Thymus (tissue), 11 donors: ENCODE measurements around the gene DDX49. TPM values are rescaled to one million over a fixed set of nuclear protein-coding genes. Genes with fewer than 3 reads are reported as not detected.
"Not testable (repeated sequence)": the region's sequence is repeated elsewhere in the genome, so short reads cannot be mapped to it uniquely, and the experiment has no call there.

Experiments
- DNase-seq, 9 donors: peaks; one replicate each; pipeline ENCODE4 v3.0.0-alpha.2; 2013; ENCODE audit warnings: low spot score in 9 of 9, low read depth in 6 of 9, missing footprints in 1 of 9
- H3K27ac ChIP-seq, 2 donors: one replicate each; pipeline ENCODE4 v1.5.1; 2013; ENCODE audit warnings: control low read depth in 1 of 2, low read depth in 1 of 2, low read length in 1 of 2, mild to moderate bottlenecking in 1 of 2, moderate library complexity in 1 of 2
- H3K27me3 ChIP-seq, 2 donors: one replicate each; pipeline ENCODE4 v1.5.1; 2013; ENCODE audit warnings: low read length in 1 of 2; ENCODE audit not compliant: control insufficient read depth in 2 of 2, insufficient read depth in 1 of 2
- H3K36me3 ChIP-seq, 2 donors: one replicate each; pipeline ENCODE4 v1.5.1; 2013; ENCODE audit warnings: low read length in 1 of 2, mild to moderate bottlenecking in 1 of 2, moderate library complexity in 1 of 2; ENCODE audit not compliant: control insufficient read depth in 2 of 2, insufficient read depth in 2 of 2
- H3K4me1 ChIP-seq, 2 donors: one replicate each; pipeline ENCODE4 v1.5.1; 2013; ENCODE audit warnings: low read length in 2 of 2; ENCODE audit not compliant: control insufficient read depth in 2 of 2, insufficient read depth in 2 of 2
- H3K4me3 ChIP-seq, 2 donors: one replicate each; pipeline ENCODE4 v1.5.1; 2013; ENCODE audit warnings: low read length in 2 of 2, control low read depth in 1 of 2, mild to moderate bottlenecking in 1 of 2
- H3K9me3 ChIP-seq, 2 donors: one replicate each; pipeline ENCODE4 v1.5.1; 2013; ENCODE audit warnings: low read length in 1 of 2, mild to moderate bottlenecking in 1 of 2; ENCODE audit not compliant: control insufficient read depth in 2 of 2, insufficient read depth in 1 of 2
- WGBS: extraction: QIAGEN DNeasy Blood & Tissue Kit; methylation state at CpG from one replicate; pipeline ENCODE4 v1.1.7; 2013; 5-methylcytosine and 5-hydroxymethylcytosine counted together
- polyA plus RNA-seq: library from polyadenylated mRNA; stranded (reverse); fragments of 200-250 nt; gene quantifications from one replicate; pipeline ENCODE4 v1.2.3, GENCODE V29; 2013
- total RNA-seq: library from RNA; stranded (reverse); fragments of 120-200 nt; gene quantifications from one replicate; pipeline ENCODE4 v1.2.4, GENCODE V29; 2013
- donor health status: healthy.

Gene DDX49
- total and polyA plus RNA-seq, 2 donors, result 42.8 to 54.9 TPM

GRCh38 chr19:18915639-18916038 is 3.9 kb upstream of the DDX49 start:
- no peak overlapping the region for H3K27ac ChIP-seq
- H3K27me3 ChIP-seq, result no peaks in the 10 kb centered on the region
- WGBS, result 77% methylated on average over 5 of the region's 5 CpGs
- H3K9me3 ChIP-seq, result no peaks in the 10 kb centered on the region
- peaks cover 15 to 25% of the 10 kb centered on the region in 2 donors for H3K4me1 ChIP-seq
- DNase-seq, result peak in 4 of 9 donors; percentile 8 to 48 (median 26)
- H3K4me3 ChIP-seq, result no peak overlapping the region
- peaks cover 35 to 46% of the 10 kb centered on the region in 2 donors for H3K36me3 ChIP-seq

DNA sequence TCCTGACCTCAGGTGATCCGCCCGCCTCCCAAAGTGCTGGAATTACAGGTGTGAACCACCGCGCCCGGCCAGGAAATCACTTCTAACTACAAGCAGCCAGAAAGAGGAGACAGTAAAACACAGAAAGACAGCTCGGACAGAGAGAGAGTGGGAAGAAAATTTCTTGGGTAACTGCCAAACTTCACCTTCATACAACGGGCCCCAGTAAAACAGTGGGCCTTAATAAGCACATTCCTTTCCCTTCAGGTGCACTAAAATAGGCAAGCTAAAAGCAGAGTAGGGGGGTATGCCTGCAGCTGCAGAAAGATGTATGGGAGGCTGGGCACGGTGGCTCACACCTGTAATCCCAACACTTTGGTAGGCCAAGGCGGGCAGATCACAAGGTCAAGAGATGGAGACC is 1.9 kb upstream of the DDX49 start:
- H3K27ac ChIP-seq, H3K27me3 ChIP-seq, H3K4me3 ChIP-seq, DNase-seq, H3K9me3 ChIP-seq: not testable (repeated sequence)
- Histone ChIP-seq H3K36me3 (peaks cover 36 to 46% of the 10 kb centered on the region in 2 donors), H3K4me1 (peaks cover 15 to 26% of the 10 kb centered on the region in 2 donors)
- 96% methylated on average over 9 of the region's 9 CpGs for WGBS

- Histone ChIP-seq H3K36me3 (peaks cover 44 to 47% of the 10 kb centered on the region in 2 donors), H3K9me3 (no peaks in the 10 kb centered on the region), H3K27me3 (no peaks in the 10 kb centered on the region), H3K4me1 (peaks cover 15 to 26% of the 10 kb centered on the region in 2 donors), H3K27ac (peak overlapping the region; percentile 15 to 79), H3K4me3 (peak overlapping the region; percentile 74 to 93)
- WGBS, result under 1% methylated on average over 15 of the region's 15 CpGs
- no peak for DNase-seq
Observed at GRCh38 chr19:18919900-18920214, 342 bp downstream of the DDX49 start.

GRCh38 chr19:18920400-18920799 is 885 bp downstream of the DDX49 start:
- no peaks in the 10 kb centered on the region for H3K27me3 ChIP-seq
- WGBS, result 80% methylated on average over 9 of the region's 9 CpGs
- peaks cover 15 to 26% of the 10 kb centered on the region in 2 donors for H3K4me1 ChIP-seq
- H3K27ac ChIP-seq, result no peak overlapping the region
- H3K4me3 ChIP-seq, result peak overlapping the region; percentile 74 to 93
- H3K9me3 ChIP-seq, result no peaks in the 10 kb centered on the region
- DNase-seq, result no peak
- H3K36me3 ChIP-seq, result peaks cover 44% of the 10 kb centered on the region in 2 donors

DNA sequence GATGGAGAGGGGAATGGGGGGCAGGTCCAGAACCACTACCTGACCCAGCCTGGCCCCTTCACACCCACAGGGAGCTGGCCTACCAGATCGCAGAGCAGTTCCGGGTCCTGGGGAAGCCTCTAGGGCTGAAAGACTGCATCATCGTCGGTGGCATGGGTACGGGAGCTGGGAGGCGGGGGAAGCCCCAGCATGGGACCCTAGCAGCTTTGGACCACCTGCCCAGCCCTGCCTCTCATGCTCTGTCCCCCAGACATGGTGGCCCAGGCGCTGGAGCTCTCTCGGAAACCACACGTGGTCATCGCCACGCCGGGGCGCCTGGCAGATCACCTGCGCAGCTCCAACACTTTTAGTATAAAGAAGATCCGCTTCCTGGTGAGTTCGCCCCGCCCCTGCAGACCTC is 2.1 kb downstream of the DDX49 start:
- H3K36me3 ChIP-seq, result peaks cover 48 to 52% of the 10 kb centered on the region in 2 donors
- DNase-seq, result no peak
- H3K4me1 ChIP-seq, result peaks cover 15 to 24% of the 10 kb centered on the region in 2 donors
- no peak overlapping the region for H3K27ac ChIP-seq
- 99% methylated on average over 17 of the region's 17 CpGs for WGBS
- H3K4me3 ChIP-seq, result no peak overlapping the region
- no peaks in the 10 kb centered on the region for H3K9me3 ChIP-seq
- no peaks in the 10 kb centered on the region for H3K27me3 ChIP-seq

GRCh38 chr19:18922228-18922985 is 2.9 kb downstream of the DDX49 start:
- H3K4me1 ChIP-seq, result peaks cover 15 to 22% of the 10 kb centered on the region in 2 donors
- H3K4me3 ChIP-seq, result no peak overlapping the region
- no peak overlapping the region for H3K27ac ChIP-seq
- no peaks in the 10 kb centered on the region for H3K9me3 ChIP-seq
- no peaks in the 10 kb centered on the region for H3K27me3 ChIP-seq
- 94% methylated on average over 29 of the region's 29 CpGs for WGBS
- DNase-seq, result no peak
- peaks cover 50 to 59% of the 10 kb centered on the region in 2 donors for H3K36me3 ChIP-seq

- no peak for DNase-seq
- no peak overlapping the region for H3K4me3 ChIP-seq
- no peaks in the 10 kb centered on the region for H3K27me3 ChIP-seq
- H3K9me3 ChIP-seq, result no peaks in the 10 kb centered on the region
- WGBS, result 98% methylated on average over 15 of the region's 15 CpGs
- H3K4me1 ChIP-seq, result peaks cover 6 to 10% of the 10 kb centered on the region in 2 donors
- peaks cover 63 to 75% of the 10 kb centered on the region in 2 donors for H3K36me3 ChIP-seq
- H3K27ac ChIP-seq, result no peak overlapping the region
Observed at GRCh38 chr19:18924684-18925213, 5.2 kb downstream of the DDX49 start.

- no peak for DNase-seq
- Histone ChIP-seq H3K9me3 (peaks cover 0 to 1% of the 10 kb centered on the region in 2 donors), H3K4me3 (no peak overlapping the region), H3K27me3 (peaks cover 0 to 11% of the 10 kb centered on the region in 2 donors), H3K27ac (no peak overlapping the region), H3K36me3 (peaks cover 42 to 58% of the 10 kb centered on the region in 2 donors), H3K4me1 (peaks cover 4 to 5% of the 10 kb centered on the region in 2 donors)
- WGBS, result 95% methylated on average over 26 of the region's 26 CpGs
Observed at GRCh38 chr19:18928018-18928805, 8.7 kb downstream of the DDX49 start.

DNA sequence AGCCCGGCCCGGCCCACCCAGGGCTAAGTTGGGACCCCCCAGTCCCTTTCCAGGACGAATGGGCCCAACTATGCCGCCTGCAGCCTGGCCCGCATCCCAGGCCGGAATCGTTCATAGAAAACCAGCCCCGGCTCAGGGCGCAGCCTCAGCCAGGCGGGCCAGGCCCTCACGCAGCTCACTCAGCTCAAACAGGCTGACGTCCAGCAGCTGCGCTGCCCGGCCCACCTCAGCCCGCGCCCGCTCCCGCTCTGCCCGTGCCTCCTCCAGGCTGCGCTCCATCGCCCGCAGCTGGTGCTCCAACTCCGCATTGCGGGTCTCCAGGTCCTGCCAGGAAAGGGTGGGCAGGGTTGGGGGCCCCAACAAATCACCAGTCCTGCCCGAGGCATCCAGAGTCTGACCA is 9.8 kb downstream of the DDX49 start:
- DNase-seq, result no peak
- Histone ChIP-seq H3K9me3 (peaks cover 1 to 4% of the 10 kb centered on the region in 2 donors), H3K4me3 (no peak overlapping the region), H3K27me3 (peaks cover 0 to 22% of the 10 kb centered on the region in 2 donors), H3K27ac (no peak overlapping the region), H3K36me3 (peaks cover 32 to 47% of the 10 kb centered on the region in 2 donors), H3K4me1 (peaks cover 4 to 5% of the 10 kb centered on the region in 2 donors)
- WGBS, result 97% methylated on average over 25 of the region's 25 CpGs
